Effector memory CD4-positive, alpha-beta T cell (primary cell): Measurements from ENCODE around the gene DNAH14.
"Not testable (repeated sequence)": the region's sequence is repeated elsewhere in the genome, so short reads cannot be mapped to it uniquely, and the experiment has no call there.

ENCODE experiments used
- DNase-seq, 3 donors: peaks; one replicate each; pipeline ENCODE4 v3.0.0-alpha.2; 2020
- H3K27ac ChIP-seq: 2 replicates; pipeline ENCODE4 v1.7.0; 2013; ENCODE audit warnings: mild to moderate bottlenecking, low read length, moderate library complexity; ENCODE audit not compliant: insufficient read depth, poor library complexity, severe bottlenecking
- H3K27me3 ChIP-seq: replicated peaks from 2 replicates; pipeline ENCODE4 v1.7.0; 2013; ENCODE audit warnings: mild to moderate bottlenecking, low read length; ENCODE audit not compliant: insufficient read depth, control insufficient read depth, poor library complexity, severe bottlenecking
- H3K36me3 ChIP-seq: 2 replicates; pipeline ENCODE4 v1.7.0; 2013; ENCODE audit warnings: mild to moderate bottlenecking, low read length, moderate library complexity; ENCODE audit not compliant: control insufficient read depth, insufficient read depth
- H3K4me1 ChIP-seq: 2 replicates; pipeline ENCODE4 v1.7.0; 2013; ENCODE audit warnings: low read length, mild to moderate bottlenecking; ENCODE audit not compliant: control insufficient read depth, insufficient read depth, poor library complexity, severe bottlenecking
- H3K4me3 ChIP-seq: 2 replicates; pipeline ENCODE4 v1.7.0; 2013; ENCODE audit warnings: low read length, low read depth, mild to moderate bottlenecking; ENCODE audit not compliant: insufficient read depth, poor library complexity, severe bottlenecking
- H3K9me3 ChIP-seq: 2 replicates; pipeline ENCODE4 v1.7.0; 2013; ENCODE audit warnings: mild to moderate bottlenecking, low read length, moderate library complexity; ENCODE audit not compliant: control insufficient read depth

The DNAH14 gene

DNA sequence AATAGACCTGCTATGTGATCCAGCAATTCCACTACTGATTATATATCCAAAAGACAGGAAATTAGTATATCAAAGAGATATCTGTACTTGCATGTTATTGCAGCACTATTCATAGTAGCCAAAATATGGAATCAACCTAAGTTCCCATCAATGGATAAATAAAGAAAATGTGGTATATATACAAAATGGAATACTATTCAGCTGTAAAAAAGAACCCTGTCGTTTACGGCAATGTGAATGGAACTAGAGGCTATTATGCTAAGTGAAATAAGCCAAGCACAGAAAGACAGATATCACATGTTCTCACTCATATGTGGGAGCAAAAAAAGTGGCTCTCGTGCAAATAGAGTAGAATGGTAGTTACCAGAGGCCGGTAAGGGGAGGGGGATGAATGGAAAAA lies 9.2 kb downstream of the DNAH14 start:
- no peak for DNase-seq
- H3K36me3 ChIP-seq: no peaks in the 10 kb centered on the region
- no peak overlapping the region for H3K27ac ChIP-seq
- H3K4me1 ChIP-seq: no peaks in the 10 kb centered on the region
- H3K4me3 ChIP-seq: no peak overlapping the region
- peaks cover 6% of the 10 kb centered on the region for H3K9me3 ChIP-seq
- H3K27me3 ChIP-seq: no peaks in the 10 kb centered on the region

DNA sequence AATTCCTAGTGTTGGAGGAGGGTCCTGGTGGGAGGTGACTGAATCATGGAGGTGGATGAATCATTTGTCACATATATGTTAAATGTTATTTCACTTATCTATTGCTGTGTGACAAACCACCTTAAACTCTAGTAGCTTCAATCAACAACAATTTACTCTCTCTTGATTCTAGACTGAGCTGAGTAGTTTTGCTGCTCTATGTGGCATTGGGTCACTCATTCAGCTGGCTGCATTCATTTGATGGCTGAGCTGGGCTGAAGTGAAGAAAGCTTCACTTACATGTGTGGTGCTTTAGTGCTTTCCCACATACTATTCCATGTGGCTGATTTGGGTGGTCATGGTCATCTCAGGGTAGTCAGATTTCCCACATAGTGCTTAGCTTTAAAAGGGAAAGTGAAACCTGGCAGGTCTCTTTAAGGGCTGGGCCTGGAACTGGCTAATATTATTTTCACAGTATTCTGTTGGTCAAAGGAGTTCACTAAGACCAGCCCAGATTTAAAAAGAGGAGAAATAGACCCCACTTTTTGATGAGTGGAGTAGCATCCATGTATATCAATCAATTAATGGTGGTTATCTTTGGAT lies 10.5 kb downstream of the DNAH14 start:
- Histone ChIP-seq H3K36me3 (no peaks in the 10 kb centered on the region), H3K4me1 (no peaks in the 10 kb centered on the region), H3K27me3 (no peaks in the 10 kb centered on the region), H3K4me3 (no peak overlapping the region), H3K9me3 (peaks cover under 1% of the 10 kb centered on the region), H3K27ac (no peak overlapping the region)
- no peak for DNase-seq

DNA sequence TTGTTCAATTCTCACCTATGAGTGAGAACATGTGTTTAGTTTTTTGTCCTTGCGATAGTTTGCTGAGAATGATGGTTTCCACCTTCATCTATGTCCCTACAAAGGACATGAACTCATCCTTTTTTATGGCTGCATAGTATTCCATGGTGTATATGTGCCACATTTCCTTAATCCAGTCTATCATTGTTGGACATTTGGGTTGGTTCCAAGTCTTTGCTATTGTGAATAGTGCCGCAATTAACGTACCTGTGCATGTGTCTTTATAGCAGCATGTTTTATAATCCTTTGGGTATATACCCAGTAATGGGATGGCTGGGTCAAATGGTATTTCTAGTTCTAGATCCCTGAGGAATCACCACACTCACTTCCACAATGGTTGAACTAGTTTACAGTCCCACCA lies 11.3 kb downstream of the DNAH14 start:
- DNase-seq, H3K36me3 ChIP-seq, H3K27ac ChIP-seq, H3K27me3 ChIP-seq, H3K4me3 ChIP-seq, H3K4me1 ChIP-seq, H3K9me3 ChIP-seq: not testable (repeated sequence)

DNA sequence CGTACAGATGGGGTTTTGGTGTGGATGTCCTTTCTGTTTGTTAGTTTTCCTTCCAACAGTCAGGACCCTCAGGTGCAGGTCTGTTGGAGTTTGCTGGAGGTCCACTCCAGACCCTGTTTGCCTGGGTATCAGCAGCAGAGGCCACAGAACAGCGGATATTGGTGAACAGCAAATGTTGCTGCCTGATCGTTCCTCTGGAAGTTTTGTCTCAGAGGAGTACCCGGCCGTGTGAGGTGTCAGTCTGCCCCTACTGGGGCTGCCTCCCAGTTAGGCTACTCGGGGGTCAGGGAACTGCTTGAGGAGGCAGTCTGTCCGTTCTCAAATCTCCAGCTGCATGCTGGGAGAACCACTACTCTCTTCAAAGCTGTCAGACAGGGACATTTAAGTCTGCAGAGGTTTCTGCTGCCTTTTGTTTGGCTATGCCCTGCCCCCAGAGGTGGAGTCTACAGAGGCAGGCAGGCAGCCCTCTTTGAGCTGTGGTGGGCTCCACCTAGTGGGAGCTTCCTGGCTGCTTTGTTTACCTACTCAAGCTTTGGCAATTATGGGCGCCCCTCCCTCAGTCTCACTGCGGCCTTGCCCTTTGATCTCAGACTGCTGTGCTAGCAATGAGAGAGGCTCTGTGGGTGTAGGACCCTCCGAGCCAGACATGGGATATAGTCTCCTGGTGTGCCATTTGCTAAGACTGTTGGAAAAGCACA lies 16.3 kb downstream of the DNAH14 start:
- not testable (repeated sequence) for H3K4me3 ChIP-seq, H3K27ac ChIP-seq, H3K36me3 ChIP-seq, H3K9me3 ChIP-seq, DNase-seq, H3K27me3 ChIP-seq, H3K4me1 ChIP-seq

DNA sequence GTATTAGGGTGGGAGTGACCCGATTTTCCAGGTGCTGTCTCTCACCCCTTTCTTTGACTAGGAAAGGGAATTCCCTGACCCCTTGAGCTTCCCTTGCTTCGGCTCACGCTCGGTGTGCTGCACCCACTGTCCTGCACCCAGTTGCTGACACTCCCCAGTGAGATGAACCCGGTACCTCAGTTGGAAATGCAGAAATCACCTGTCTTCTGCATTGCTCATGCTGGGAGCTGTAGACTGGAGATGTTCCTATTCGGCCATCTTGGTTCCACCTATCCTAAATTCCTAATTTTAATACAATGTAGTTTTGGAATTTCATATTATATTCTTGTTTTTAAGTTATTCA lies 16.8 kb downstream of the DNAH14 start:
- not testable (repeated sequence) for H3K27me3 ChIP-seq, H3K4me3 ChIP-seq, H3K9me3 ChIP-seq, H3K4me1 ChIP-seq, DNase-seq, H3K27ac ChIP-seq, H3K36me3 ChIP-seq

DNA sequence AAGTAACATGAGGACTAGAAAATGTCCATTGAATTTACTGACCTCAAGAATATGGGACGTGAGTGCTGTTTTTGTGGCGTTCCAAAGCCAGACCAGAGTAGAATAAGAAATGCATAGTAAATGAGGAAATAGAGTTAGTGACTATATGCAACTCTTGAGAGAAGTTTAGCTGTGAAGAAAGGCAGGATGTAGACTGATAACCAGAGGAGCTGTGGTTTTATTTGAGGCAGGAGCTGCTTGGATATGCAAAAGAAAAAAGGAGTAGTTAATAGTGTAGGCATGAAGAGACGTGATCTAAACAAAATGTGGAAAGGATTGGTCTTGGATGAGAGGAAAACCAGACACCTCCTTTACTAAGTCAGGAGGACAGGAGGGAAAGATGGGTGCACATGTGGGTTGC lies 28.2 kb downstream of the DNAH14 start:
- H3K36me3 ChIP-seq: no peaks in the 10 kb centered on the region
- H3K9me3 ChIP-seq: no peaks in the 10 kb centered on the region
- no peak overlapping the region for H3K4me3 ChIP-seq

DNA sequence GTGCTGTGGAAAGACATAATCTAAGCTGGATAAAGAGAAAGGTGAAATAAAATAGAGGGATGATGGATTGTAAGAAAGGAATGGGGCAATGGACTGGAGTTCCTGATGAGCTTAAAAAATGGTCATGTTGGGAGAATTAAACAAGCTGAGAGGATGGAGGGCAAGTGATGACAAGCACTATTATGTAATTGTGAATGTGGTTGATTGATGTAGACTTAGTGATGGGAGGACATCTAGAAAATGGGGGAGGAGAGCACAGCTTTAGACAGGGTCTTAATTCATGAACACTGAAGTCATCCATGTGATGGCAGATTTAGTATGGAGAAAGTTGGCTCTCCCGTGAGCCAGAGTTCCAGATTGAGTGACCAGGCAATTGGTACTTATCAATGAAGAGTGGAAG lies 29.0 kb downstream of the DNAH14 start:
- DNase-seq: no peak
- Histone ChIP-seq H3K36me3 (no peaks in the 10 kb centered on the region), H3K9me3 (no peaks in the 10 kb centered on the region), H3K4me1 (no peaks in the 10 kb centered on the region), H3K27ac (no peak overlapping the region), H3K27me3 (no peaks in the 10 kb centered on the region), H3K4me3 (no peak overlapping the region)

More for the DNA sequence above, 28.2 kb downstream of the DNAH14 start:
- Histone ChIP-seq H3K27me3 (no peaks in the 10 kb centered on the region), H3K4me1 (no peaks in the 10 kb centered on the region), H3K27ac (no peak overlapping the region)
- no peak for DNase-seq

DNA sequence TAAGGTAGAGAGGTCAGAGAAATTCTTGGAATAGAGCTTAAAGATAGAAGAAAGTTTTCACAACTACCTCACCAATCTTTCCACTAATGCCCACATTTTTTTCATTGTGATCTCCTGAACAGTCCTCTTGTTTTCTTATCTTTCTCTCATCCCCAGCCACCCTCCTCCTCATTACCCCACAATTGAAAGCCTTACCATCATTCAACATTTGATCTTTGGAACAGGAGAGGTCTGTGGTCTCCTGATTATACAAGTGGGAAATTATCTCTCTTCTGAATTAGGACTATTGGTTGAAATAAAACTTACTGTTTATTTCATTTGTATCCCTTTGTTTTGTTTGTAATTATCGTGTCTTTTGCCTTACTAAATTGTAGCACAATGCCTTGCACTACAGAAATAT lies 29.6 kb downstream of the DNAH14 start:
- Histone ChIP-seq H3K4me3 (no peak overlapping the region), H3K9me3 (no peaks in the 10 kb centered on the region), H3K27me3 (no peaks in the 10 kb centered on the region), H3K27ac (no peak overlapping the region), H3K36me3 (no peaks in the 10 kb centered on the region), H3K4me1 (no peaks in the 10 kb centered on the region)
- DNase-seq: no peak

DNA sequence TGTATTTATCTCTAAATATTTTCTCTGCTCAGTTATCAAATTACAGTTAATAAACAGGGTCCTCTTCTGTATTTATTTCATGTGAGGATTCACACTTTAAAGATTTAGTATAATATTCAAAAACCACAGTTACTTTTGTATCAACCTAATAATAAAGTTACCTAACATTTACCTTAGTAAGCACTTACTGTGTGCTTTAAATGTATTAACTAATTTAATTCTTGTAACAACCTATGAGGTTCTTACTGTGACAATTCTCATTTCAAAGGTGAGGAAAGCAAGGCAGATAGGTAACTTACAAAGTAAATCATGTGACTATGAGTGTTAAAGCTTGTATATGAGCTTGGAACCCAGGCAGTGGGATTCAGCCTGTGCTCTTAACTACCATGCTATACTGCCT lies 30.2 kb downstream of the DNAH14 start:
- no peak for DNase-seq
- H3K27ac ChIP-seq: no peak overlapping the region
- H3K27me3 ChIP-seq: no peaks in the 10 kb centered on the region
- no peaks in the 10 kb centered on the region for H3K9me3 ChIP-seq
- H3K36me3 ChIP-seq: no peaks in the 10 kb centered on the region
- no peaks in the 10 kb centered on the region for H3K4me1 ChIP-seq
- H3K4me3 ChIP-seq: no peak overlapping the region

DNA sequence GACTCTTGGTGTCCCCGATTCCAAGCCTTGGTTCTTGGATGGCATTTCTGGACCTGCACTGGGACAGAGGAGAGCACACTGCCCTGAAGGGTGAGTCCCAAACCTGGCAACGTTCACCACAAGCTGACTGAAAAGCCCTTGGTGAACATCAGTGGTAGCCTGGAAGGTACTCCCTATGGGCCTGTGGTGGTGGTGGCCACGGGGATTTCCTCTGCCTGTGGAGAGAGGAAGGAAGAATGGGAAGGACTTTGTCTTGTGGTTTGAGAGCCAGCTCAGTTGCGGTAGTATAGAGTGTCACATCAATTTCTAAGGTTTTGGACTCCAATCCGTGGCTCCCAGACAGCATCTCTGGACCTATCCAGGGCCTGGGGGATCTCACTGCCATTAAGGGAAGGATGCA lies 50.7 kb downstream of the DNAH14 start:
- Histone ChIP-seq H3K27me3 (no peaks in the 10 kb centered on the region), H3K4me1 (no peaks in the 10 kb centered on the region), H3K36me3 (no peaks in the 10 kb centered on the region)

More for the DNA sequence above, 50.7 kb downstream of the DNAH14 start:
- Histone ChIP-seq H3K27ac (no peak overlapping the region), H3K4me3 (no peak overlapping the region), H3K9me3 (no peaks in the 10 kb centered on the region)
- no peak for DNase-seq
